GM21737 (cell line): ENCODE measurements around the gene THBD.

Experiments
- ATAC-seq: cut with Tn5 transposase; IDR thresholded peaks from one replicate; pipeline ENCODE4 v1.9.1; 2021; ENCODE audit warnings: mild to moderate bottlenecking, moderate library complexity; ENCODE audit not compliant: unreplicated experiment

Gene THBD

DNA sequence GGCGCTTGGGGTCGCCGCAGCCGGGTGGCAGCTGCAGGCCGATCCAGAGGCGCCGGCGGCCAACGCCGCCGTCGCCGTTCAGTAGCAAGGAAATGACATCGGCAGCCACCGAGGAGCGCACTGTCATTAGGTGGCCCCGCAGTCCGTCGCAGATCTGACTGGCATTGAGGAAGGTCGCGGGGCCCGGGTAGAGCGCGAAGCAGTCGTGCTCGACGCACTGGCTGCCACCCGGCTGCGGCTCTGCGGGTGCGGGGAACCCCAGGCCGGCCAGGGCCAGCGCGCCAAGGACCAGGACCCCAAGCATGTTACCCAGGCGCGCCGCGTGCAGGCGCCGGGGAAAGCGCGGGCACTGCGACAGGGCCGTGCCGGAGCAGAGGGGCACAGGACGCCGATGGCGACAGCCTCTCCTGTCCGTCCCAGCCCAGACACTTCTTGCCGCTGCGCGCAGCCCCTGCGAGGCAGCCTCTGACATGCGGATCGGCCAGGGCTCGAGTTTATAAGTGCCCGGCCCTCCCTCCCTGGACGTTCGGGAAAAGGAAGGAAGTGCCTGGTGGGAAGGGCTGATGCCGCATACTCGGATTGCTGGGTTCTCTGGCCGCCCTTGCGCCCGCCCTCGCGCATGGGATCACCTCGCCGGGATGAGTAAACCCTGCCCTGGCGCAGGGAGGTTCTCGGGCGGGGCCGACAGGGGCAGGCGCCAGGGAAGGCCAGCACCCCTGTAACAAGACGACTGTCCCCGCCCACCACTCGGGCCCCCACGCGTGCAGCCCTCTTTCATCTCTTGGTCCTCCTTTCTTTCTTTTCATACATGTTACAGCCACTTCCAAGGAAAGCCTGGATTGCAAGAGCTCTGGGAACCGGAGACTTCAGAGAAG is at the start of gene THBD:
THBD (minus strand) TSS at position 472 of the 875 bp plus-strand sequence; CDS start at position 304, 168 bp downstream.
- no peak for ATAC-seq

DNA sequence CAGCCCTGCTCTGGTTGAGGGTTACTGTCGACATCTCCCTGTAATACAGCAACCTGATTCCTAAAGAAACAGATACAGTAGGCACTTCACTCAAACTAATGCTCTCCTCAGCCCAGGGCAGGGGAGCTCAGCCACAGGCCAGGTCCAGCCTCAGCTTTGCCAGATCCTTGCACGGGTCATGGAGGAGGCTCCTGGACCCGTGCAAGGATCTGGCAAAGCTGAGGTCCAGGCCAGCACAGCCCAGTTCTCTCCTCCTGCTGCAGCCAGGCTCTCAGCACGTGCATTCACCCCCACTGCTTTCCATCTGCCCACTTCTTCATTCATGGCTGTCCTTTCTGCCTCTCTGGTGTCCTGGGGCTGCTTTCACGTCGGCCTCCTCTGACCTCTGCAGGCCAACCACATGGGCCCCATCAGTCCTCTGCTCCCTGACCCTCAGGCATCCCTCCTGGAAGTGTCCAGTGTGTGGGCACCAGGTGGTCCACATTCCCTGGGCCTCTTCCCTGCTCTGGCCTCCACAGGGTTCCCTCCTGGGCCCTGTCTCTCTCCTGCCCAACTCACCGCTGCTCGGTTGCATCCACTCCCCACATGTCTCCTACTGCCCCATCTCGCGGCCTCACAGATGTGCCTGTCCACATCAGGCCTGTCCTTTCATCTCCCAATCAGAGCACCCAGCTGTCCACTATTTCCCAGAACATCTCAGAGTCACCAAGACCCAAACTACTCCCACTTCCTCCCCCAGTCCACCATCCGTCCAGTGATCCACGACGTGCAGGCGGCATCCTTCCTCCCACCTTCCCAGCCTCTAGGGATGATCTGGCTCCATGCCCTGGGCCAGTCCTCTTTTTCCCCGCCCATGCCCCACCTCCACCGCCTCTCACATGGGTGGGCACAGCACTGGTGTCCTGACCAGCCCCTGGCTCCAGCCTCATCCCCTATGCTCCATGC is 48.4 kb upstream of the THBD start:
- no peak for ATAC-seq

GRCh38 chr20:23096986-23097520 is 47.6 kb upstream of the THBD start:
- ATAC-seq = no peak

- ATAC-seq = no peak
Measured at GRCh38 chr20:23096097-23096496, 46.6 kb upstream of the THBD start.

DNA sequence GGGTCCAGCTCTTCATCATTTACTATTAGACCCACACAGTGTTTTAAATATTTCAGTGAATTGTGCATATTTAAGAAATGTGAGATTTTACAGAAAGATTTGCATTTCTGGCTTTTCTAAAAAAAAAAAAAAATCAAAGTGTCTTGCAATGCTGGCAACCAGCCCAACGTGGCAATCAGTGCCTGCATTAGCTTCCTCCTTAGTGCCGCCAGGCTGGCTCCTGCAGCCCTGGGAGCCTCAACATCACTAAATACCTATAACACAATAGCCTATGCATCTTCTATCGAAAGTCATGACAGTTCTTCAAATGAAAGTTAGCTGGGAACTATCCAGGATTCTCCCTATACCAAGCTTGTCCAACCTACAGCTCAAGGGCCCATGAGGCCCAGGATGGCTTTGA is 46.0 kb upstream of the THBD start:
- no peak for ATAC-seq

DNA sequence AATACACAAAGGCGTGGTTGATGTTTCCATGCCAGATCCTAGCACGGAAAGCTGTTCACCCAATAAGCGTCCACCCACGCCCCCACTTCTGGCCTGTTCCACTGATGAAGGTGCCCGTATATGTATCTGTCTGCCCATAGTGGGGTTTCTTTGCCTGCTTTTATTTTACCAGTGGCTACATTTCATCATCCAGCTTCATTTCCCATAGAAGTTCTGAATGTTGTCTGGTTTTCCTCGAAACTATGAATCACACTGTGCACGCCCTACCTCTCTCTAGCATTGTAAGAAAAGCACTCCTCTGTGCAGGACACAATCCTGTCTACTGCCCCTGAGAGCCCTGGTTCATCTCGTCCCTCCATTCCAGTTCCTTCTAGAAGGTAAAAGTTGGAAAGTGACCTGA is 45.5 kb upstream of the THBD start:
- ATAC-seq = no peak

DNA sequence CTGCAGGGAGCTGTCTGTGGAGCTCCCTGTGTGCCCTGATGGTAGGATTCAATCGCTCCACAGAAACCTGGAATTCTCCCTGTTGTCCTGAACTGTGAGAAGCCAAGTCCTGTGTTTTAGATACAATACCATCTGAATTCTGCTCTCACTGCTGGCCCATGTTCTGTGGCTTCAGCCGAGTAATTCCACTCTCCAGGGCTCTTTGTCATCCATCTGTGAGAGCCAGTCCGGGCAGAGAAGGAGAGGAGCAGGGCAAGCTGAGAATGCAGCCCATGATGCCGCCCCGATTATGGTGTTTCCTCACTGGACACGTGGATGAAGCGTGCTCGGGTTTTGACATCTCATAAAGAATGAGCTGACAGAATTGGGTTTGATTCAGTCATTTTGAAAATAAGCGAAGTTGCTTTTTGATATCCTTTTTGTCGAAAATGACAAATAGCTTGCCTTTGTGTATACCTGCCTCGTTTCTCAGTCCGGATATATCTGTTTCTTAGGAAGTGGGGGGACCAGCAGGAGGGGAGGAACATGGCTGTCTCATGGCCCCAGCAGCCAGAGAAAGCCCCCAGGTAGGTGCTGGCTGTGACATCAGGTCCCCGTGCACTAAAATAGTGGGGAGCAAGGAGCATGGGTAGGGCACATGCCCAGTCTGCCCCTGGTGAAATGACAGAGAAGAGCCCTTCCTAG is 44.9 kb upstream of the THBD start:
- no peak for ATAC-seq

- no peak for ATAC-seq
Measured at GRCh38 chr20:23093613-23094012, 44.1 kb upstream of the THBD start.

DNA sequence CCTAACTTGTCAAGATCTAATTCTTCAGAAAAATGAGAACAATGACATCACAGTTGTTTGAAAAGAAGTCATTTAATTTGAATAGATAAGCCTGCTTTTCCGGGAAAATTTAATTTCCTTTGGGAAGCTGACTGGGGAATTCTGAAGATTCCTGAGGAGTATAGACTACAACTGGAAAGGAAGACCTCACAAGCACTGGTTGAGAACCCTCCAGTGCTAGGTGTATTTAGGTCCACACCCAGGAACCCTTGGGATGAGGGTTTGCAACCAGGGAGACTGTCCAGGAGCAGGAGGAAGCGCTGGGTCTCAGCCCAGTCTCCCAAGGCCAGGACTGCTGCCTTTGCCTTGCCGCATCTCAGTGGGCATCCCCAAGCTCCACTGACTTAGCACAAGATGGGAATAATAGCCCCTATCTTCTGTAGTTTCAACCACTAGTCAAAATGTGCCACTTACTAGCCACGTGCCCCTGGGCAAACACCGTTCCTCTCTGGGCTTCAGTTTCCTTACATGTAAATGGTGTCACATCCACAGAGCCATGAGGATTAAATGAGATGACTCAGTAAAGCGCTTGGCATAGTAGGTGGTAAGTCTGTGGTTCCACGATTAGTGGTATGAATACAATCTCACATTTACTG is 43.5 kb upstream of the THBD start:
- ATAC-seq = no peak

DNA sequence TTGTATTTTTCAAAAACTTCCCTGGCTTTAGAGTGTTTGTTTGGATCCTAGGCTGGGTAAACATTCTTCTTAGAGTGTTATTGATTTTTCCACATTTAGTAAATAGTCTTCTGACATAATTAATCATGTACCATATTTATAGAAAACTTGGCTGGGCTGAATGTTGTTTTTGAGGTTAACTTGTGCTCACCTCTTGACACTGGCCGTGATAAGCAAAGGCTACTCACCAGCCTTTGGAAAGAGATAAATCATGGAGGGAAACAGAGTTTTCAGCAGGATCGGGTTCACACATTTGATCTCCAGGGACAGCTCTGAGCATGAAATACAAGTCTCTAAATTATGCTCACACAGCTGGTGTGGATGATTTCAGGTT is 42.9 kb upstream of the THBD start:
- no peak for ATAC-seq

DNA sequence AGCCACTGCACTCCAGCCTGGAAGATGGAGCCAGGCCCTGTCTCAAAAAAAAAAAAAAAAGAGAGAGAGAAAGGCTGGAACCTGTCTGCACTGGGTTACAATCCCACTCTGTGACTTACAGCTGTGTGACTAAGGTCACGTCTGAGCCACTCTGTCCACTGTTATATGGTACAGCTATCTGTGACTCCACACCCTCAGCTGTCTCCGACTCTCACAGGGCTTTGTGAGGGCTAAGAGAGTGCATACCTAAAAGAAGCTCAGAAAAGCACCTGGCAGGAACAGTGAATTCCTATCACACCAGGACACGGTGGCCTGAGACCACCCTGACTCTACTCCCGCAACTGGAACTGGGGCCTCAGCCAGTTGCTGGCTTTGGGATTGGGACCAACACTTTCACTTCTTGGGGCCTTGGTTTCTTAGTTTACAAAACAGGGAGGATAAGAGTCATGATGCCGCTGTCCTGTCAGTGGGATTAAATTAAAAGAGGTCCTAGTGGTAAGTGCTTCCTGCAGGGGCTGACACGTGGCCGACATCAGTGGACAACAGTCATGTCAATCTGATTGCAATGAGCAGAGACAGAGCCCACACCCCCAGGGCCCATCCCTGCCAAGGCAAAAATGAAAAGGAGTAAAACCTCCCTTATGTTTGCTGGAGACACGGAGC is 42.4 kb upstream of the THBD start:
- ATAC-seq = no peak

GRCh38 chr20:23090878-23091277 is 41.4 kb upstream of the THBD start:
- no peak for ATAC-seq

DNA sequence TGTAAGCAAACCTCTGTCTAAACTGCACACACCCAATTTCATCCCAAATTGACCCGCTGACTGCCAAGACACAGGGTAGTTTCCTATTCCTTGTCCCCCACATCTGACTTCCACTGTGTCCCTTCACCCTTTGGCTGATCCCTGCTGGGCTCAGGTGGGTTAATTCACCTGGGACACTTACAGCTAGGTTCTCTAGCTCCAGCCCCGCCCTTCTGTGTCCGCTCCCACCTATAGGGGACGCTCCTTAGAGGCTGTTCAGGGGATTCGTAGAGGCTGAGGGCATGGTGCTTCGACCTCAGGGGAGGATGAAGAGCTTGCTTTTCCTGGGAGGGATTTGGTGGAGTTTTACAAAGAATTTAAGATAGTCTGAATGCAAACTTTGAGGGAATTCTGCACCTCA is 40.7 kb upstream of the THBD start:
- no peak for ATAC-seq

GRCh38 chr20:23088866-23089265 is 39.4 kb upstream of the THBD start:
- no peak for ATAC-seq

DNA sequence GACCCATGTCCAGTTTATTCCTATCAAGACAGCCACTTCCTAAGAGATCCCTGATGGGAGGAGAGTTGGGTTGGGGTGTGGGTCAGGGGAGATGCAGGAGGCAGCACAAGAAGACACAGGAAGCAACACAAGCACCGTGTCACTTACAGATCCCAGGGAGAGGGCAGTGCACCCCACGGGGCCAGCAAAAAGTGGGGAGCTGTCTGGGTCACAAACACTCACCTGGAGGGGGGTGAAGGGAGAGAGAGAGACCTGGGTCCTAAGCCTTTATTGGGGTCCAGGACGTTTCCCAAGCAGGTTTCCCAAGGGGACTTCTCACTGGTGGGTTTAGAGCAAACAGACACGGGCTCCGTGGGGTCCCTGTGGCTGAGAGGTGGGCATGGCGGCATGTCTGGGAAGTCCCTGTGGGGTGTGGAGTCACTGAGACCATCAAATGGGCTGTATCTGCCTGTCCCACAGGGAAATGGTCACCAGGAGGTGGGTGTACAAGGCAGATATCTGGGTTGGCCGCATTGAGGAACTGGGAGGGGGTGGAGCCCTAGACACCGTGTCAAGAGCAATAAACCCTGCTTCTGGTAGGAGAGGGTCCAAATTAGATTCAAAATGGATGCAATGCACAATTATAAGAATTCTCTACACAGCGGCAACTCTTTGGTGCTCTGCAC is 38.2 kb upstream of the THBD start:
- no peak for ATAC-seq

GRCh38 chr20:23086931-23087411 is 37.5 kb upstream of the THBD start:
- no peak for ATAC-seq

- ATAC-seq = no peak
Measured at GRCh38 chr20:23086056-23086566, 36.6 kb upstream of the THBD start, which contains the start of gene CD93. Gene CD93, minus strand, starts transcription at chr20:23086324. Its CDS starts 132 bp downstream, at chr20:23086192.

DNA sequence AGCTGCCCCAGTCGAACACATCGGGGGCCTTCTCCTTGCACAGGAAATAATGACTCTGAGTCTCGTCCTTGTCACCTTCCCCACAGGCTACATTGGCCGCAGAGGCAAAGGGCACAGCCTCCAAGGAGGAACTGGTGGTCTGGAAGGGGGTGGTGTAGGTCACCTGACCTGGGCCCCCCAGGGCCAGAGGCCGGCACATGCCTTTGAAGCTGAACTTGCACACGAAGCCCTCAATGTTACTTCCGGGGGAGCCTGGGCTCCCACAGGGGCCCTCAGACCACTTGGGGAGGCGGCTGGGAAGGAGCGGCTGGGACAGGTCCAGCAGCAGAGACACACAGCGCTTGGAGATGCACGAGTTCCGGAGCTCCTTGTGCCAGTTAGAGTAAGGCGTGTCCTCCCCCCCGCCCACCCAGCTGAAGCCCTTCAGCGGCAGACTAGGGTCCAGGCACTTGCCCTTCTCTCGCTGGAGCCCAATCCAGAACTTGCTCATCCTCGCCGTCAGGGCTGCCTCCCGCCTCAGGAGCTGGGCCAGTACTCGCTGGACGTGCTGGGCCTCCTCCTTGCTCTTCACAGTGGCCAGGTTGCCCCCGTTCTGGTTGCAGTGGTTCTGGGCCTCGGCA is 36.1 kb upstream of the THBD start:
- ATAC-seq = no peak
